DOHH2 (cell line): ENCODE results near the gene LSP1.

Source experiments
- H3F3A ChIP-seq: fragments of 200-600 bp; sonication (generic), shearing (Covaris generic); 2 replicates; pipeline ENCODE4 v1.6.0; 2016; ENCODE audit warnings: antibody characterized with exemption, mild to moderate bottlenecking; ENCODE audit not compliant: control insufficient read depth, insufficient read depth
- H3K27ac ChIP-seq: fragments of 200-600 bp; sonication (generic); 2 replicates; pipeline ENCODE4 v1.5.1; 2014; ENCODE audit warnings: low read depth, mild to moderate bottlenecking, low read length, moderate library complexity
- H3K27me3 ChIP-seq: fragments of 200-600 bp; sonication (generic); 2 replicates; pipeline ENCODE4 v1.6.1; 2014; ENCODE audit warnings: mild to moderate bottlenecking, low read length, mixed read lengths; ENCODE audit not compliant: control insufficient read depth
- H3K36me3 ChIP-seq: fragments of 200-600 bp; sonication (generic); 2 replicates; pipeline ENCODE4 v1.6.1; 2014; ENCODE audit warnings: mild to moderate bottlenecking, low read length, moderate library complexity, mixed read lengths; ENCODE audit not compliant: control insufficient read depth
- H3K4me1 ChIP-seq: fragments of 200-600 bp; sonication (generic); 2 replicates; pipeline ENCODE4 v1.6.1; 2014; ENCODE audit warnings: mild to moderate bottlenecking, low read length, mixed read lengths; ENCODE audit not compliant: control insufficient read depth
- H3K4me2 ChIP-seq: fragments of 200-600 bp; sonication (generic); 2 replicates; pipeline ENCODE4 v1.6.0; 2014; ENCODE audit warnings: mild to moderate bottlenecking, low read length, moderate library complexity
- H3K4me3 ChIP-seq: fragments of 200-600 bp; sonication (generic); 2 replicates; pipeline ENCODE4 v1.5.1; 2014; ENCODE audit warnings: mild to moderate bottlenecking, low read length, mixed read lengths
- H3K79me2 ChIP-seq: fragments of 200-600 bp; sonication (generic); 2 replicates; pipeline ENCODE4 v1.6.1; 2014; ENCODE audit warnings: mild to moderate bottlenecking, low read length, mixed read lengths; ENCODE audit not compliant: control insufficient read depth
- H3K9me2 ChIP-seq: fragments of 200-600 bp; sonication (generic); replicated peaks from 2 replicates; pipeline ENCODE4 v1.6.1; 2014; ENCODE audit warnings: mild to moderate bottlenecking, low read length, mixed read lengths; ENCODE audit not compliant: control insufficient read depth
- H3K9me3 ChIP-seq: fragments of 200-600 bp; sonication (generic); 2 replicates; pipeline ENCODE4 v1.6.1; 2014; ENCODE audit warnings: antibody characterized with exemption, low read length, mixed read lengths; ENCODE audit not compliant: control insufficient read depth, insufficient read depth
- H4K20me1 ChIP-seq: fragments of 200-600 bp; sonication (generic); 2 replicates; pipeline ENCODE4 v1.6.0; 2014; ENCODE audit warnings: low read depth, mild to moderate bottlenecking, antibody characterized with exemption, low read length, moderate library complexity; ENCODE audit not compliant: control insufficient read depth, insufficient read depth
- CTCF ChIP-seq: fragments of 200-600 bp; sonication (generic); IDR thresholded peaks from one replicate; pipeline ENCODE4 v1.5.1; 2014; ENCODE audit warnings: antibody characterized with exemption, mild to moderate bottlenecking, low read depth, low read length; ENCODE audit not compliant: poor library complexity, severe bottlenecking
- EZH2phosphoT487 ChIP-seq: fragments of 200-600 bp; sonication (generic); IDR thresholded peaks from 2 replicates; pipeline ENCODE4 v1.6.1; 2017; ENCODE audit warnings: borderline replicate concordance, mild to moderate bottlenecking, antibody characterized with exemption, low read length, moderate library complexity, mixed read lengths

The LSP1 gene

GRCh38 chr11:1928891-1929541, 76.1 kb downstream of the LSP1 start:
- H3K79me2 ChIP-seq, result no peaks in the 10 kb centered on the region
- no peaks in the 10 kb centered on the region for H3K36me3 ChIP-seq
- H3K9me2 ChIP-seq, result no peaks in the 10 kb centered on the region
- H3K4me2 ChIP-seq, result no peak overlapping the region
- H3K27ac ChIP-seq, result no peak overlapping the region
- H3K4me3 ChIP-seq, result no peak overlapping the region
- H3F3A ChIP-seq, result no peaks in the 10 kb centered on the region
- H4K20me1 ChIP-seq, result no peaks in the 10 kb centered on the region
- no peaks in the 10 kb centered on the region for H3K27me3 ChIP-seq
- TF ChIP-seq EZH2phosphoT487 (no peak), CTCF (no peak)
- H3K4me1 ChIP-seq, result no peaks in the 10 kb centered on the region
- H3K9me3 ChIP-seq, result no peaks in the 10 kb centered on the region

DNA sequence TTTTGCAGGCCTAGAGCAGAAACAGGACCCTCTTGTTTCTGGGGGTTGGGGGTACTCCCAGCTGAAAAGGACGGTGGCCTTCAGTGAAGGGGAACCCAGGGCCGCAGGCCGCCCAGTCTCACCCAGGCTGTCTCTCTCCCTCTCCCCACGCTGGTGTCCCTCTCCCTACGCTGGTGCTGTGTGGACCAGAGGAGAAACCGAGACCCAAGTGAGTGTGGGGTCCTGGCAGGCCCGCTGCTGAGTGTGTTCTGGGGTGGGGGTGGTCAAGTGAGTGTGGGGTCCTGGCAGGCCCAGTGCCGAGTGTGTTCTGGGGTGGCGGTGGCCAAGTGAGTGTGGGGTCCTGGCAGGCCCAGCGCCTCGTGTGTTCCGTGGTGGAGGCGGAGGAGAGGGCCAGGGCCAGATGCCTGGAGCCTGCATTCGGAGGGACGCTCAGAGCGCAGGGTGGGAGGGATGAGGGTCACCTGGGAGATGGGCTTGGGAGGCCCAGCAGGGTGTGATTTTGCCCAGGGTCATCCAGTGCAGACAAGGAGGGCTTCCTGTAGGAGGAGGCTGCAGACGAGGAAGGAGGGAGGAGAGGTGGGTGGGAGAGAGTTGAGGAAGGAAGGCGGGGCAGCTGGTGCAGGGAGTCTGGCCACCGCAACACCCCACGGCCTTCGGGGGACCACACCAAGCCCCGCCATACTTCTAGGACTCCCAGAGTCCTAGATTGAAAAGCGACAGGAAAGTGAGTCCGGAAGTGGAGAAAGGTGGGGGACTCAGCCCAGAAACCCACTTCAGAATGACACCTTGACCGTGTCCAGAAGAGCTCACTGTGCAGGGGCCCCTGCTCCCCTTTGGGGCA, 77.0 kb downstream of the LSP1 start:
- no peaks in the 10 kb centered on the region for H3K27me3 ChIP-seq
- no peak overlapping the region for H3K4me2 ChIP-seq

DNA sequence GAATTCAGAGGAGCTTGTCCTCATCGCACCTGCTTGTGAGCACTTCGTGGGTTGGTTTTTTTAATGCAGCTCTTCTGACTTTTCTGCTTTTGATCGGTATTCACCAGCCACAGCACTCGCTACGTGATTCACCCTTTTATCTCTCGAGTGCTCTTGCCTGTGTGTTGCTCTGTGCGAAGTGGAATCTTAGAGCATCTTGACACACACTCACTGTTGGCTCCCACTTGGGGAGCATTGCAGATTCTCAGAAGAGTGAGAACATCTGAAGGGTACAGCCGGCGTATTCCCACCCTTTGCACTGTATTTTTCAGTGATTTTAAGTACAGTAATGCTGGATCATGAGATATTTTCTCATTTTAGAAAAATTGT, 77.6 kb downstream of the LSP1 start:
- Histone ChIP-seq H4K20me1 (no peaks in the 10 kb centered on the region), H3K4me2 (no peak overlapping the region), H3K27ac (no peak overlapping the region), H3K9me3 (no peaks in the 10 kb centered on the region), H3K4me3 (no peak overlapping the region), H3F3A (no peaks in the 10 kb centered on the region), H3K27me3 (no peaks in the 10 kb centered on the region), H3K36me3 (no peaks in the 10 kb centered on the region), H3K79me2 (no peaks in the 10 kb centered on the region), H3K4me1 (no peaks in the 10 kb centered on the region), H3K9me2 (no peaks in the 10 kb centered on the region)
- TF ChIP-seq CTCF (no peak), EZH2phosphoT487 (no peak)

More for the DNA sequence above, 77.0 kb downstream of the LSP1 start:
- Histone ChIP-seq H3K9me2 (no peaks in the 10 kb centered on the region), H3K4me3 (no peak overlapping the region), H3K9me3 (no peaks in the 10 kb centered on the region), H4K20me1 (no peaks in the 10 kb centered on the region), H3F3A (no peaks in the 10 kb centered on the region), H3K4me1 (no peaks in the 10 kb centered on the region), H3K36me3 (no peaks in the 10 kb centered on the region), H3K27ac (no peak overlapping the region), H3K79me2 (no peaks in the 10 kb centered on the region)
- TF ChIP-seq CTCF (no peak), EZH2phosphoT487 (no peak)
